ENCODE measurements around the gene PIGU.
A peak's percentile ranks its signal among the peaks of the same experiment; 100 is the strongest.
"Not testable (repeated sequence)": the region's sequence is repeated elsewhere in the genome, so short reads cannot be mapped to it uniquely, and the experiment has no call there.

The PIGU gene, protein sequence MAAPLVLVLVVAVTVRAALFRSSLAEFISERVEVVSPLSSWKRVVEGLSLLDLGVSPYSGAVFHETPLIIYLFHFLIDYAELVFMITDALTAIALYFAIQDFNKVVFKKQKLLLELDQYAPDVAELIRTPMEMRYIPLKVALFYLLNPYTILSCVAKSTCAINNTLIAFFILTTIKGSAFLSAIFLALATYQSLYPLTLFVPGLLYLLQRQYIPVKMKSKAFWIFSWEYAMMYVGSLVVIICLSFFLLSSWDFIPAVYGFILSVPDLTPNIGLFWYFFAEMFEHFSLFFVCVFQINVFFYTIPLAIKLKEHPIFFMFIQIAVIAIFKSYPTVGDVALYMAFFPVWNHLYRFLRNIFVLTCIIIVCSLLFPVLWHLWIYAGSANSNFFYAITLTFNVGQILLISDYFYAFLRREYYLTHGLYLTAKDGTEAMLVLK

DNA sequence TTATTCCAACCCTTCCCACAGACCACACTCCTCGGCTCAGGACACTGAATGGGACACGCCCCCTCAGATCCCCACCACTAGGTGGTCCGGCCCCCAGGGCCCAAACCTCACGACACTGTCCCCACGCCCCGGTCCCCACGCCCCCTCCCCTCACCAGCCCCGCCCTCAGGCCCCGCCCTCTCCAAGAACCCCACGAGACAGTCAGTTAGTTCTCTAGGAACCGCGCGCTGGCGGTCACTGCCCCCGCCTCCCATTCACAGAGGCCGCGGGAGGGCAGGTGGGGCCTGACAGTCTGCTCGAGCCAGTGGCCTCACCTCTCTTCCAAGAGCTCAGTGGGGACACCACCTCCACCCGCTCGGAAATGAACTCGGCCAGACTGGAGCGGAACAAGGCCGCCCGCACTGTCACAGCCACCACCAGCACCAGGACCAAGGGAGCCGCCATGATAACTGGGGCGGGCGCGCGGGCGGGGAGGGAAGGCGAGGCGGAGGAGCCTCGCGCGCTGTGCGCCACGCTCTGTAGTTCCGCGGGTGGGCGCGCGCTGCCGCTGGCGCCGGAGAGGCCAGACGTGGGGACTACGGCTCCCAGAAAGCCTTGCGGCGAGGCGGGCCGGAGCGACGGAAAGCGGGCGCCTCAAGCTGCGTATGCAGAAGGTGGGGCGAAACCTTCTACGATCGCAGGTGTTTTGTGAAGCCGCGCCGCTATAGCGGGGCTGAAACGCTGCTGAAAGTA is at the start of gene PIGU:
TSS of gene PIGU (minus strand) at position 451 of the 732 bp plus-strand sequence. CDS start at position 444, 7 bp downstream.
- peak; percentile 93 for DNase-seq (ENCODE audit: low read depth)

GRCh38 chr20:34724172-34724571 is 47.3 kb upstream of the PIGU start:
- no peak for DNase-seq (ENCODE audit: low read depth)

DNA sequence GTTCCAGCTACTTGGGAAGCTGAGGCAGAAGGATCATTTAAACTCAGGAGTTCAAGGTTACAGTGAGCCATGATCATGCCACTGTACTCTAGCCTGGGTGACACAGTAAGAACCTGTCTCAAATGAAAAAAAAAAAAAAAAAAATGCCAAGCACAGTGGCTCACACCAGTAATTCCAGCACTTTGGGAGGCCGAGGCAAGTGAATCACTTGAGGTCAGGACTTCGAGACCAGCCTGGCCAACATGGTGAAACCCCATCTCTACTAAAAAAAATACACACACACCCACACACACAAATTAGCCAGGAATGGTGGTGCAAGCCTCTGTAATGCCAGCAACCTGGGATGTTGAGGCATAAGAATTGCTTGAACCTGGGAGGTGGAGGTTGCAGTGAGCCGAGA is 45.7 kb upstream of the PIGU start:
- not testable (repeated sequence) for DNase-seq (ENCODE audit: low read depth)

DNA sequence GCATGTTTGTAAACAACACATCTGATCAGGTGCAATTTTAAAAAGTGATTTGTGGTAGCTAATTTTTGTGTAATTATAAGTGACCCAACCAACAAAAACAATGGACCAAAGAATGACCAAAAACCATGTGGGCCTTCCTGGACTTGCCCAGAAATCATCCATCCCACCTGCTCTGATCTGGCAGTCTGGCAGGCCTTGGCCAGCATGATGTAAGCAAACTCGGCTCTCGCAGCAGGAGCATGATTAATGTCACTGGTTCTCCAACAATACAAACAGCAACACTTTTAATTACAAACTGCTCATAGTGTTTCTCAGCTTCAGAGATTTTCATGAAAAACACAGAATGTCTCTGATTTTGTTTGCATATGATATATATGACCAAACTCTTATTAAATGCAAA is 43.4 kb upstream of the PIGU start:
- no peak for DNase-seq (ENCODE audit: low read depth)

DNA sequence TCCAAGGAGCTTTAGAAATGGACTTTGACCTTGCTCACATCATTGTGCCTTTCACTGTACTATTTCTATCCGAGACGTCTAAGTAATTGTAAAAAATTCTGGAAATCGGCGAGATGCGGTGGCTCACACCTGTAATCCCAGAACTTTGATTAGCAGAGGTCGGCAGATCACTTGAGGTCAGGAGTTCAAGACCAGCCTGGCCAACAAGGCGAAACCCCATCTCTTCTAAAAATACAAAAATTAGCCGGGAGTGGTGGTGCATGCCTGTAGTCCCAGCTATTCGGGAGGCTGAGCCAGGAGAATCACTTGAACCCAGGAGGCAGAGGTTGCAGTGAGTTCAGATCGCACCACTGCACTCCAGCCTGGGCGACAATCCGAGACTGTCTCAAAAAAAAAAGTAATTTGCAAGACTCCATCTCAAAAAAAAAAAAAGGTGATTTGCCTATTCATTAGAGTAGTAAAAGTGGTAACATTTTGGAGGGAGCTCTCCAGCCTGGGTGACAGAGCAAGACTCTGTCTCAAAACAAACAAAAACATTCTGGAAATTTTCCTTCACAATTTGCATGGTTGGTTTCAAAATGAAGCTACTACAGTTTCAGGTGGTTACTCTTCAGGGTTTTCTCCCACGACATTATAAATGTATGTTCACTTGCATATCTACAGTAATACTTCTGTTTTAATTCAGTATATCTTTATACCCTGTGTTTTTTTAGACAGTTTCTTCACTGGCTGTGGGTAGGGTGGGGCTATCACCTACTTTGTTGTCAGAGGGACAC is 42.5 kb upstream of the PIGU start:
- DNase-seq (ENCODE audit: low read depth) = not testable (repeated sequence)

DNA sequence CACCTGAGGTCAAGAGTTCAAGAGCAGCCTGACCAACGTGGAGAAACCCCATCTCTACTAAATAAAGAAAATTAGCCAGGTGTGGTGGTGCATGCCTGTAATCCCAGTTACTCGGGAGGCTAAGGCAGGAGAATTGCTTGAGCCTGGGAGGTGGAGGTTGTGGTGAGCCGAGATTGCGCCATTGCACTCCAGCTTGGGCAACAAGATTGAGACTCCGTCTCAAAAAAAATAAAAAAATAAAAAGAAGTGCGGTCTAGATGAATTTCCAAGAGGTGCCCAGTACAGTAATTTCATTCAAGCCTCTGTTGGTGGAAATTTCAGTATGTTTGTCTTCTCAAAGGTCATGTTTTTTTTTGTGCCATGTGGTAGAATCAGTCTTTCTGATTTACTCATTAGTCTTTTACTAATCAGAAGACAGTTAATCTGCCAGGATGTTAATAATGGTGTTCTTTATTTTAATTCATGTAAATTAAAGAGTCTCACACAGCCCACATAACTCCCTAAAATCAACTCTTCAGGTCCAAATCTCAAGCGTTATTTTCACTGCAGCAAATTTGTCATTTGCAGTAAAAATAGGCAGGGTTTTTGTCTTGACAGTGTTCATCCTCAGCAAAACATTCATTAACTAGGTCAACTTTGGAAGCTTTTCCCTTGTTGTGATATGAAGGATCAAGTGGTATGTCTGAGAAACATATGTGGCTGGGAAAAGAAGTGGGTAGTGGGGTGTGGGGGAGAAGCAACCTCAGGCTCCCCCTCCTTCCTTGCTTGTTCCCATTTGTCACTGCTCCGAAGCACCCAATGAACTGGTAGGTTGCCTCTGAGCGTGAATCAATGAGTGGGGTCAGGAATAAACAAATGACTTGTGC is 40.6 kb upstream of the PIGU start:
- no peak for DNase-seq (ENCODE audit: low read depth)

GRCh38 chr20:34716921-34717229 is 40.0 kb upstream of the PIGU start:
- DNase-seq (ENCODE audit: low read depth) = no peak

DNA sequence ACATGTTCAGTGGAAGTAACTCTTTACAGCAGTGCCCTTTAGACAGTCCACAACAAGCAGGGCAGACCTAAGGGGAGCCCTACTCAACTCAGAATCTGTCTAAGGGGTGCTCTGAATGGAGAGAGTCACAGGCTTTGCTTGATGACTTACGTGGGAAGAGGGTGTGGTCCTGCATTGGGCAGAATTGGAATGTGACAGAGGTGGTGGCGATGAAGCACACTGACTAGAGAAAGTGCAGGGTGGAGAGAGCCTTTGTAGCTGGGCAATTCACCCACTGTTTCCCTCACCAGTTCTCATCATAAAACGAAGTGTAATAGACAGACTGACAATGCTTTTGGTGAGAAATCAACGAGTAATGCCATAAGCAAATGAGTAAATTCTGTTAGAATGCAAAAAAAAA is 38.5 kb upstream of the PIGU start:
- DNase-seq (ENCODE audit: low read depth) = no peak

- not testable (repeated sequence) for DNase-seq (ENCODE audit: low read depth)
Observed at GRCh38 chr20:34713944-34714515, 37.1 kb upstream of the PIGU start.

DNA sequence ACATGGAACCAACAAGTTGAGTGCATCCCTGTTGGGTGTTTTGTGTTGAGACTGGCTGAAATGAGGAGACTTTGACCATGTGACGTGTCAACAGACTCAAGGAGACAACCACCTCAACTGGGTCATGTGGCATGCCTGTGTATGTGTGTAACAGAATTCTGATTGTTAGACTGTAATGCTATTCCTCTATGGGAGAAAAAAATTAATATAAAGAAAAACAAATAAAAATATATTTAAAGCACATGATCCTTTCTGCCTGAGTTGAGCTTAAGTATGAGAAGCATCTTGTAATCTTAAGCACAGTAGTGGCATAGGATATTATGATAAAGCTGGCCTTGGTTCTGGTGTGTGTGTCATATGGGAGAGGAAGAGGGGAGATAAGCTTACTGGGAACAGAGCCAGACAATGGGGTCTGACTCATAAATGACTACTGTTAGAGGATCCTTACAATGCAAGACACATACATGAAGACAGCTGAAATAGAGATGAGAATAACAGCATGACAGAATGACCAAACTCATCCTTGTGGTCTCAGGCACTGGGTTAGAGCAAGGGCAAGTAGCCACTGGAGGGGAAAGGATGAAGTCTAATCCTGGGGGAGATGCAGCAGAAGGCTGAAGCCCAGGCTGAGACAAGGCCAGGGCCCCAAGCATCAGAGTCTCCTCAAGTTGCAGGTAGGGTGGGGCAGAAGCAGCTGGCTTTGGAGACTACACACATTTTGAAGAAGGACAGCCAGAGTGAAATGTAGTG is 36.5 kb upstream of the PIGU start:
- DNase-seq (ENCODE audit: low read depth) = no peak

- no peak for DNase-seq (ENCODE audit: low read depth)
Observed at GRCh38 chr20:34712525-34713192, 35.8 kb upstream of the PIGU start.

DNA sequence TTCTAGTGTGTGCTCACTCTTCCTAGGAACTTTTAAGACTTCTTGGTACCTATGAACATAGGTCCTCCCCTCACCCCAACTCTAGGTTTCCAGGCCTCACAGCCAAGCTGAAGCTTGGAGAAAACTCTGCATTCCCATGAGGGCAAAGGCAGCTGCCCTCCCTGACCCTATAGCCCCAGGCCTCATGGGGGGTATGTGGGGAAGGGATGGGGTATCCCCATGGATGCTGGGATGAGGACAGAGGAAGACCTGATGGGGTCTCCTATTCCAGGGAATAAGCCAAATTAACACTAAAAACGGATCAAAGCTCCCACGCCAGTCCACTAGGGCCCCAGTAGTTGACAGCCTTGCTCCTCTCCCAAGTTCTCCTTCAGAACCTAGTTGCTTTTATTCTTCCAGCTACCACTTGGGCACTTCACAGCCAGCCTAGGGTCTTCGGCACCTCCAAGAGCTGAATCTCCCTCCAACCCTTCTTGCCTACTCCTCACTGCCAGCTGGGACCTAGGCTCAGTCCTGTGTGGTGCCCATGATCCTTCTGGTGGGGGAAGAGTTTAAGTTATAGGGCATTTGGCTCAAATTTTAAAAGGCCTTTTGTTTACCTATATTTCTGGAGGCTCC is 35.0 kb upstream of the PIGU start:
- DNase-seq (ENCODE audit: low read depth) = no peak

DNA sequence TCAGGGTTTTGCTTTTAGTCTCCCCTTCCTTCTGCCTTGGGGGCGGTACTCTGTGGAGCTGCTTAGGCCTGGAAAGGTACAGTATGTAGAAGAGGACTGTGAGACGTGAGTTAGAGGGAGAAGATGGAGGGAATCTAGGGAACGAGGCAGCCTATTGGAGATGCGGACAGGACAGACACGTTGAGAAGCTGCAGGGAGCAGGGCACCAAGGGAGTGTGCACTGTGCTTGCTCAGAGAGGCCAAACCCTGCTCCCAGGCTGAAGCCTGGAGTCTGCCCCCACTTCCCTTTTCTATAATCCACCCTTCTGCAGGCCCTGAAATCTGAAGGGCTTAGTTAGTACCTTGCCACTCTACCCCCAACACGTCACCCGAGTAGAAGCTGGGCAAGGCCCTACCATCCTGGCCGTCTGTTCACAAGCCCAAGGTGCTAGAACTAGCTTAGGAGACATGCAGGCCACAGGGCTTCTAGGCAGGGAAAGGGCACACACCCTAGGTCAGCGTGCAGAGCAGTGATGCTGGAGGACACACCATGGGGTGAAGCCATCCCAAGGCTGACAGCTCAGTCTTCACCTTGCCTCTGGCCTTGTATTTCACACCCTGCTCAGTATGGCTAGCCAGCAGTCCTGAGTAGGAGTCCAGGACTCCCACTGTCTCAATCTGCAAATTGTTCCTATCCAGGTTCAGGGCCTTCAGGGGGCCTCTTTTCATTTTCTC is 34.1 kb upstream of the PIGU start:
- DNase-seq (ENCODE audit: low read depth) = no peak

GRCh38 chr20:34710568-34710839 is 33.6 kb upstream of the PIGU start:
- DNase-seq (ENCODE audit: low read depth) = no peak

- peak; percentile 42 for DNase-seq (ENCODE audit: low read depth)
Observed at GRCh38 chr20:34709831-34710567, 33.1 kb upstream of the PIGU start.

- peak; percentile 64 for DNase-seq (ENCODE audit: low read depth)
Observed at GRCh38 chr20:34709044-34709830, 32.3 kb upstream of the PIGU start.

GRCh38 chr20:34708621-34709043 is 31.7 kb upstream of the PIGU start:
- peak; percentile 31 for DNase-seq (ENCODE audit: low read depth)

Measured in activated T-helper 9 cell treated with anti-CD3 and anti-CD28 coated beads, Interleukin-2, amount 50 U/mL, for 16 hours (primary cell).